ENCODE measurements around the gene TXNDC5. TPM values are rescaled to one million over a fixed set of nuclear protein-coding genes. Genes with fewer than 3 reads are reported as not detected.

TXNDC5 gene
- total RNA-seq, 2 experiments from 2014 or later: 60.7 to 62.2 TPM

- Mint-ChIP-seq H3K27ac (no peak overlapping the region), H3K36me3 (ENCODE audit: low read depth) (no peaks in the 10 kb centered on the region), H3K4me3 (no peak overlapping the region), H3K4me1 (ENCODE audit: low read depth) (peaks cover 12% of the 10 kb centered on the region), H3K27me3 (ENCODE audit: low read depth) (peaks cover 2% of the 10 kb centered on the region), H3K9me3 (no peaks in the 10 kb centered on the region)
- intact Hi-C loops (cut with micrococcal nuclease): loop anchor here (5.0 to 10.0 kb wide), 4 partner anchors 90 to 600 kb away; partner anchors contain the start of genes SLC35B3 and SSR1
- DNase-seq: no peak
- CTCF ChIA-PET: no interaction called here
These were observed 1.4 kb upstream of the TXNDC5 start for GRCh38 chr6:7912024-7912423.

- Mint-ChIP-seq H3K9me3 (no peaks in the 10 kb centered on the region), H3K36me3 (ENCODE audit: low read depth) (peaks cover 1% of the 10 kb centered on the region), H3K4me3 (peak overlapping the region; percentile 73), H3K27ac (no peak overlapping the region), H3K27me3 (ENCODE audit: low read depth) (peaks cover 2% of the 10 kb centered on the region), H3K4me1 (ENCODE audit: low read depth) (peaks cover 14% of the 10 kb centered on the region)
- no peak for DNase-seq
- CTCF ChIA-PET: no interaction called here
- intact Hi-C loops (cut with micrococcal nuclease): loop anchor here (5.0 to 10.0 kb wide), 4 partner anchors 91 to 599 kb away; partner anchors contain the start of genes SLC35B3 and SSR1
These were observed 747 bp upstream of the TXNDC5 start for GRCh38 chr6:7911345-7911725.

GRCh38 chr6:7910298-7910653 lies 312 bp downstream of the TXNDC5 start:
- Mint-ChIP-seq H3K4me3 (no peak overlapping the region), H3K27ac (no peak overlapping the region), H3K36me3 (ENCODE audit: low read depth) (peaks cover 1% of the 10 kb centered on the region), H3K4me1 (ENCODE audit: low read depth) (peaks cover 14% of the 10 kb centered on the region), H3K27me3 (ENCODE audit: low read depth) (no peaks in the 10 kb centered on the region), H3K9me3 (no peaks in the 10 kb centered on the region)
- peak; percentile 30 for DNase-seq
- intact Hi-C loops (cut with micrococcal nuclease): loop anchor here (1.0 to 10.0 kb wide), 7 partner anchors 92 to 598 kb away; partner anchors contain the start of genes BLOC1S5, EEF1E1, SLC35B3 and SSR1
- CTCF ChIA-PET: no interaction called here

- Mint-ChIP-seq H3K27ac (peak overlapping the region; percentile 38), H3K4me3 (peak overlapping the region; percentile 81)
These were observed 988 bp downstream of the TXNDC5 start for GRCh38 chr6:7909323-7910276.

GRCh38 chr6:7907159-7907558 lies 3.4 kb downstream of the TXNDC5 start:
- Mint-ChIP-seq H3K27ac (no peak overlapping the region), H3K9me3 (no peaks in the 10 kb centered on the region), H3K27me3 (ENCODE audit: low read depth) (no peaks in the 10 kb centered on the region), H3K36me3 (ENCODE audit: low read depth) (peaks cover 9% of the 10 kb centered on the region), H3K4me1 (ENCODE audit: low read depth) (peaks cover 14% of the 10 kb centered on the region), H3K4me3 (no peak overlapping the region)
- CTCF ChIA-PET: no interaction called here
- intact Hi-C loops (cut with micrococcal nuclease): no loop called here
- DNase-seq: no peak

More at GRCh38 chr6:7909323-7910276, 988 bp downstream of the TXNDC5 start:
- intact Hi-C loops (cut with micrococcal nuclease): loop anchor here (1.0 to 10.0 kb wide), 7 partner anchors 93 to 597 kb away; partner anchors contain the start of genes BLOC1S5, EEF1E1, SLC35B3 and SSR1
- Mint-ChIP-seq H3K9me3 (no peaks in the 10 kb centered on the region), H3K4me1 (ENCODE audit: low read depth) (peaks cover 14% of the 10 kb centered on the region), H3K27me3 (ENCODE audit: low read depth) (no peaks in the 10 kb centered on the region), H3K36me3 (ENCODE audit: low read depth) (peaks cover 6% of the 10 kb centered on the region)
- DNase-seq: peak; percentile 59
- CTCF ChIA-PET: interaction anchor here (1.2 kb wide), 1 partner anchor 13 kb away, joined by 4 read pairs; no protein-coding TSS in a partner anchor

GRCh38 chr6:7906741-7907140 lies 3.8 kb downstream of the TXNDC5 start:
- no peak overlapping the region for H3K4me3 Mint-ChIP-seq
- peaks cover 14% of the 10 kb centered on the region for H3K4me1 Mint-ChIP-seq (ENCODE audit: low read depth)
- intact Hi-C loops (cut with micrococcal nuclease): no loop called here

GRCh38 chr6:7905416-7905815 lies 5.2 kb downstream of the TXNDC5 start:
- no peak for DNase-seq
- Mint-ChIP-seq H3K4me3 (no peak overlapping the region), H3K36me3 (ENCODE audit: low read depth) (peaks cover 14% of the 10 kb centered on the region), H3K27ac (no peak overlapping the region), H3K27me3 (ENCODE audit: low read depth) (no peaks in the 10 kb centered on the region), H3K9me3 (no peaks in the 10 kb centered on the region), H3K4me1 (ENCODE audit: low read depth) (peaks cover 14% of the 10 kb centered on the region)
- CTCF ChIA-PET: interaction anchor here (0.8 kb wide), 1 partner anchor 161 kb away, joined by 3 read pairs; no protein-coding TSS in a partner anchor
- intact Hi-C loops (cut with micrococcal nuclease): no loop called here

More at GRCh38 chr6:7906741-7907140, 3.8 kb downstream of the TXNDC5 start:
- peaks cover 12% of the 10 kb centered on the region for H3K36me3 Mint-ChIP-seq (ENCODE audit: low read depth)
- DNase-seq: no peak
- no peaks in the 10 kb centered on the region for H3K9me3 Mint-ChIP-seq
- CTCF ChIA-PET: interaction anchor here (0.7 kb wide), 1 partner anchor 762 kb away, joined by 3 read pairs; no protein-coding TSS in a partner anchor
- H3K27ac Mint-ChIP-seq: no peak overlapping the region
- no peaks in the 10 kb centered on the region for H3K27me3 Mint-ChIP-seq (ENCODE audit: low read depth)

- H3K4me3 Mint-ChIP-seq: no peak overlapping the region
- no peaks in the 10 kb centered on the region for H3K9me3 Mint-ChIP-seq
- DNase-seq: no peak
- H3K4me1 Mint-ChIP-seq (ENCODE audit: low read depth): peaks cover 14% of the 10 kb centered on the region
- H3K27me3 Mint-ChIP-seq (ENCODE audit: low read depth): no peaks in the 10 kb centered on the region
- intact Hi-C loops (cut with micrococcal nuclease): no loop called here
- CTCF ChIA-PET: interaction anchor here (0.8 kb wide), 1 partner anchor 161 kb away, joined by 3 read pairs; no protein-coding TSS in a partner anchor
- peaks cover 18% of the 10 kb centered on the region for H3K36me3 Mint-ChIP-seq (ENCODE audit: low read depth)
- no peak overlapping the region for H3K27ac Mint-ChIP-seq
These were observed 5.8 kb downstream of the TXNDC5 start for GRCh38 chr6:7904654-7905319.

- Mint-ChIP-seq H3K27me3 (ENCODE audit: low read depth) (no peaks in the 10 kb centered on the region), H3K4me1 (ENCODE audit: low read depth) (peaks cover 7% of the 10 kb centered on the region), H3K4me3 (no peak overlapping the region), H3K27ac (no peak overlapping the region), H3K9me3 (no peaks in the 10 kb centered on the region), H3K36me3 (ENCODE audit: low read depth) (peaks cover 24% of the 10 kb centered on the region)
- CTCF ChIA-PET: interaction anchor here (0.6 kb wide), 1 partner anchor 1069 kb away, joined by 3 read pairs; no protein-coding TSS in a partner anchor
- DNase-seq: no peak
- intact Hi-C loops (cut with micrococcal nuclease): no loop called here
These were observed 6.9 kb downstream of the TXNDC5 start for GRCh38 chr6:7903673-7904072.

GRCh38 chr6:7902867-7903266 lies 7.7 kb downstream of the TXNDC5 start:
- Mint-ChIP-seq H3K4me1 (ENCODE audit: low read depth) (peaks cover 5% of the 10 kb centered on the region), H3K27ac (no peak overlapping the region), H3K27me3 (ENCODE audit: low read depth) (no peaks in the 10 kb centered on the region), H3K4me3 (no peak overlapping the region), H3K9me3 (no peaks in the 10 kb centered on the region), H3K36me3 (ENCODE audit: low read depth) (peaks cover 31% of the 10 kb centered on the region)
- no peak for DNase-seq
- CTCF ChIA-PET: interaction anchor here (0.6 kb wide), 1 partner anchor 304 kb away, joined by 3 read pairs; no protein-coding TSS in a partner anchor
- intact Hi-C loops (cut with micrococcal nuclease): no loop called here

GRCh38 chr6:7902221-7902620 lies 8.4 kb downstream of the TXNDC5 start:
- CTCF ChIA-PET: no interaction called here
- no peak overlapping the region for H3K27ac Mint-ChIP-seq
- intact Hi-C loops (cut with micrococcal nuclease): no loop called here

GRCh38 chr6:7901780-7902179 lies 8.8 kb downstream of the TXNDC5 start:
- H3K27ac Mint-ChIP-seq: no peak overlapping the region
- no peaks in the 10 kb centered on the region for H3K27me3 Mint-ChIP-seq (ENCODE audit: low read depth)
- no peaks in the 10 kb centered on the region for H3K9me3 Mint-ChIP-seq
- CTCF ChIA-PET: no interaction called here
- peaks cover 38% of the 10 kb centered on the region for H3K36me3 Mint-ChIP-seq (ENCODE audit: low read depth)
- DNase-seq: no peak
- no peak overlapping the region for H3K4me3 Mint-ChIP-seq
- intact Hi-C loops (cut with micrococcal nuclease): no loop called here
- H3K4me1 Mint-ChIP-seq (ENCODE audit: low read depth): peaks cover under 1% of the 10 kb centered on the region

More at GRCh38 chr6:7902221-7902620, 8.4 kb downstream of the TXNDC5 start:
- Mint-ChIP-seq H3K4me1 (ENCODE audit: low read depth) (peaks cover 2% of the 10 kb centered on the region), H3K9me3 (no peaks in the 10 kb centered on the region), H3K4me3 (no peak overlapping the region), H3K27me3 (ENCODE audit: low read depth) (no peaks in the 10 kb centered on the region), H3K36me3 (ENCODE audit: low read depth) (peaks cover 37% of the 10 kb centered on the region)
- no peak for DNase-seq
